AG08395 (cell line): ENCODE data around the gene ATP5F1A.

ENCODE experiments used
- DNase-seq: peaks from one replicate; pipeline ENCODE4 v3.0.0; 2012; ENCODE audit warnings: mixed read lengths, low spot score

Gene ATP5F1A

GRCh38 chr18:46073474-46074331 lies 24.4 kb downstream of the ATP5F1A start:
- peak; percentile 66 for DNase-seq

- no peak for DNase-seq
Measured at GRCh38 chr18:46072959-46073358, 25.1 kb downstream of the ATP5F1A start.

- DNase-seq: no peak
Measured at GRCh38 chr18:46072376-46072867, 25.7 kb downstream of the ATP5F1A start.

- DNase-seq: peak; percentile 68
Measured at GRCh38 chr18:46071653-46072375, 26.3 kb downstream of the ATP5F1A start, which contains the start of gene PSTPIP2. PSTPIP2 (minus strand) TSS chr18:46072260; CDS start chr18:46072188, 72 bp downstream.

DNA sequence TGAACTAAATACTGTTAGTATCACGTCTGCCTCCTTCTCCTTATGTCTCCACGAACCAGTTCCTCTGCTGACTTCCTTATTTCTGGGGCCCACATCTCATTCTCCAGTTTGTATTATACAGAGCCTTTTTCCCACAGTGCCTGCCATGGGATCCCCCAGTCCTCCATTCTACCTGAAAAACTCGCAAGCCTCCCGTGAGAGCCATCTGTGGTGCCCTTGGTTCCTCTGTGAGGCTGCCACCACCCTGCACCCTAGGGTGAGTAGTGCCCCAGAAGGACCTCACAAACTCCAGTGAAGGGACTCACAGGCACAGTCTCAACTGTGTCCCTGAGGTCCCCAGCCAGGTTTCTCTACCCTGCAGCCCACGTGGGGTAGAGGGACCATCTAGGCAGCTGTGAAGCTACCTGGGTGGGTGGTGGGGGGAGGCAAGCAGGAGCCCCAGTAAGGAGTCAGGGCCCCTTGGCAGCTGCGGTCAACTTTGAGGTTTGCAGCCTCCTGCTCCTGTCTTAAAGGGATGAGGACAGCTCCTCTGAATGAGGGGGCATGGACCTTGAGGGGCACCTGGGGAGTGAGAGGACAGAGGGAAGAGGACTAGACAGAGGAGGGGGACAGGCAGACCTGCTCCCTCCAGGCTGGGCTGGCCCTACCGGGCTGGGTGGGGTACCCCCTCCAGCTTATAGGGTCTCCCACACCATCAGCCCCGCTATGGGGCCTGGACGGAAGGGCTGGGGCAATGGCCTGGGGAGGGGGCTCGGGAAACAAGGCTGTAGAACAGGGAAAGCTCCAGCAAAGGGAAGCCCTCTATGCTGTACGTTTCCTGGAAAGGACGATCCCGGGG lies 27.1 kb downstream of the ATP5F1A start:
- DNase-seq: no peak

GRCh38 chr18:46070232-46070631 lies 27.9 kb downstream of the ATP5F1A start:
- no peak for DNase-seq

DNA sequence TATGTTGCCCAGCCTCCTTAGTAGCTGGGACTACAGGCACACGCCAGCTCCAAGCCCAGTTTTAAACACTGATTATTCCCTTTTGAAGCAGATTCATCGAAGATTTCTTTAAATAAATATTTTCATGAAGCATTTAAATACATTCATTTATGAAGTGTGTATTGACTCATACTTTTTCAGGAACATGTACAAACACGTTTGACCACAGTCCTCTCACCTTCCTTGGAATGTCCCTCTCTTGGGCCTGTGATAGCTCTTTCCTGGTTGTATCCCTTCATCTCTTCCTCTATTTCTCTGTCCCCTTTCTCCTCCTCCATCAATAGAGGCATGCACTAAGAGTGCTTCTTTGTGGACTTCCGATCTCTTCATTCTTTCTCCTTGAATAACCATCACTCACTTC lies 28.6 kb downstream of the ATP5F1A start:
- no peak for DNase-seq

DNA sequence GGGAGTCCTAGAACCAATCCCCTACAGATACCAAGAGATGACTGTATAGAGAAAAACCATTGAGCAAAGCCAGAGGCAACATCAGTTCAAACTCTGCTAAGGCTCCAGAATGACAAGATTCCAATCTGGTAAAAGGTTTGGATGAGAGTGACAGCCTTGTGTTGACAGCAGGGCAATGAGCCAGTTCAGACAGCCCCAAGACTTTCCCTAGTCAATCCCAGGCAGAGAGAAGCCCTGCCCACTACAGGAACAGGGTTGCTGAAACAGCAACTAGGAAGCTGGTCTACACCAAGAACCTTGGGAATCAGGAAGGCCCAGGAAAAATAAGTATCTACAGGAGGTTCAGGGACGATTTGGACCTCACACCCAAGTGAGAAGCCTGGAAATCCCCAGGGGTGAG lies 29.3 kb downstream of the ATP5F1A start:
- no peak for DNase-seq

- no peak for DNase-seq
Measured at GRCh38 chr18:46067438-46068007, 30.6 kb downstream of the ATP5F1A start.

- DNase-seq: no peak
Measured at GRCh38 chr18:46062781-46063180, 35.3 kb downstream of the ATP5F1A start.

GRCh38 chr18:46061796-46062195 lies 36.3 kb downstream of the ATP5F1A start:
- DNase-seq: no peak

DNA sequence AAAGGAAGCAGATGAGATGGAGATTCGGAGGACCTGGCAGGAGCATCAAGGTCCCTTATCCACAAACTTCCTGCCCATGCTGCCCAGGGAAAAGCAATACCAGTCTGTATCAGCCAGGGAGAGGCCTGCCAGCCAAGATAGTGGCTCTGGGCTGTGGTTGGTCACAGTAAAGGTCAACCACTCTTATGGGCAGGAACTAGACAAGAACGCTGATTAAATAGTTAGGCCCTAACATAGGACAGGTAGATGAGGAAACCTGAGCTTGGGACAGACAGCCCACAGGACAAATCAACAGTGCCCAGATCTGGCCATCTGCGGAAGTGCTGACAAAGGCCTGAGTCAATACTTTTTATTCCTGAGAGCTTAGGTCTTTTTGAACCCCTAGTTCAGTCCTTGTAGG lies 36.7 kb downstream of the ATP5F1A start:
- DNase-seq: no peak

DNA sequence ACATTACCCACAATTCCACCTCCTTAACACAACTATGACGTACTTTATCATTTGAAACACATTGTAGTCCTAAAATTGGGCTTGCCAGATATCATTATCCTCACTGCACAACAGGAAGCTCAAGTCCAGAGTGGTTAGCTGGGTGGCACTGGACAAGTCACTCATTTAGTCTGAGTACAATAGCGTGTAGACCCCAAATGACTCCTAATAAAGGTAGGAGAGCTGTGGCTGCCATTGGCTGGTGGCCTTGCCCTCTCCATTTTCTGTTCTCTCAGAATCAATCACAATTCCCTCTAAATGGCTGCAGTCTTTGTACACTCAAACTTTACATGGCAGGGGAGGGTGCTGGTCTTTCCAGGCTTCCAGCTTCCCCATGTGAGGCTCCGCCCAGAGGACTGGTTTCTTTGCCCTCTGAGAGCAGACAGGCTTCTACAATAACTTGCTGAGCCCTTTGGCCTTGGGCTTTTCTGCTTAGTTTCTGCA lies 37.7 kb downstream of the ATP5F1A start:
- no peak for DNase-seq

DNA sequence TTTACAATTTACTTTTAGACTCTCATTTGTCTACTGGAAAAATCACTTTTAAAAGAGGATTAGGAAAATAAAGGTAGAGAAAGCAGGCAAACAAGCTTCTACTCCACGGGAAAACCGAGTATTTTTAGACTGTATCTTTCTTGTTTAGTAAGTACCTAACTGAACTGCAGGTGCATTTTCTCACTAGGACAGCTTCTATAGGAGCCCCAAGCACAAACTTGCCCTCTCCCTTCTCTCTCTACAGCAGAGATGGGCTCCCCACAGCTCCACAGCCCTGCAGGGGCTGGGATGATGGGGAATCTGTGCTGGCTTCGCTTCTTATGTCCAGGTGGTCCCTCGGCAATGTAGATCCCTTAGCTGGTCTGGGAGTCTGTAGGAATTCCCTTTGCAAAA lies 42.3 kb downstream of the ATP5F1A start:
- no peak for DNase-seq

DNA sequence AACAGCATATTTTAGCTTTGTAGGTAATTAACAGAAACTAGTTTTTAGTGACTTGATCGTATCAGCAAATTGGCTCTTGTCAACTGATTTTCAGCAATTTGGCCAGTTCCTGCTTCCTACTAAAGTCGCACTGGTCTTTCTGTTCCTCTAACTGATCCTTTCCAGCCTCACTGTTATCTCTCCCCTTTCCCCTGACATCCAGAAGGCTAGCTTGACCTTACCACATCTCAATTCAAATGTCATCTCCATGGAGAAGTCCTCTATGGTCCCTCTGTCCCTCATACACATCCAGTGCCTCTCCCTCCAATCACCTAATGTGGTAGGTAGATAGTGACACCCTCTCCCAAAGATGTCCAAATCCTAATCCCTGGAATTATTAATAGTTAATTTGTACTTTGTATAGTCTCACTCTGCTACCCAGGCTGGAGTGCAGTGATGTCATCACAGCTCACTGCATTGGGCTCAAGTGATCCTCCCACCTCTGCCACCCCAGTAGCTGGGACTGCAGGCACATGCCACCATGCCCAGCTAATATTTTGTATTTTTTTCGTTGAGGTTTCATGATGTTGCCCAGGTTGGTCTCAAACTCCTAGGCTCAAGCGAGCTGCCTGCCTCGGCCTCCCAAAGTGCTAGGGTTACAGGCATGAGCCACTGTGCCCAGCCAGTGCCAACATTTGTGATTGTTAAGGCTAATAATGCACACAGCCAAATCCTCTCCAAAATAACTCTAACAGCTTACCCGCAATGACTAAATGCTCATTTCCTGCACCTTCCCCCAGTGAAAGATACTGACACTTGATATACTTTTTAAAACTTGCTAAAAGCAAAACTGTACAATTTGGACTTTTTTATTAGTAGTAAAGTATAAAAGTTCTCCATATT lies 42.9 kb downstream of the ATP5F1A start:
- no peak for DNase-seq

DNA sequence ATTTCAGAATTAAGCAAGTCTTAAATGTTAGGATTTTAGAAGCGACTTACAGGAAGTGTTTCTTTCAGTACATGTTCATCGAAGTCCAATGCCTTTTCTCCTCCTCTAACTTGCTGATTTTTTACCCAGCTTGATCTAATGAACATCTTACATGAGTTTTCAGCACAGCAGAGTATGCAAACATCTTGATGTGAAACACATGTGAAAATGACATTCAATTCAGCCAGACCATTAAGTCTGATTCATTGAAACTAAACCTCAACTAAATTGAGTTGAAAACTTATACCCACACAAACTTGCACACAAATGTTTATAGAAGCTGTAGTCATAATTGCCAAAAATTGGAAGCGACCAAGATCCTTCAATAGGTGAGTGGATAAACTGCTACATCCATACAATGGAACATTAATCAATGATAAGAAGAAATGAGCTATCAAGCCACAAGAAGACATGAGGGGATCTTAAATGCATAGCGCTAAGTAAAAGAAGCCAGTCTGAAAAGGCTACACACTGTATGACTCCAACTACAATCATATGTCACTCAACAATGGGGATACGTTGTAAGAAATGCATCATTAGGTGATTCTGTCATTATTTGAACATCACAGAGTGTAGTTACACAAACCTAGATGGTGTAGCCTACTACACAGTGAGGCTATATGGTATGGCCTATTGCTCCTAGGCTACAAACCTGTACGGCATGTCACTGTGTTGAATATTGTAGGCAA lies 44.6 kb downstream of the ATP5F1A start:
- DNase-seq: peak; percentile 44

DNA sequence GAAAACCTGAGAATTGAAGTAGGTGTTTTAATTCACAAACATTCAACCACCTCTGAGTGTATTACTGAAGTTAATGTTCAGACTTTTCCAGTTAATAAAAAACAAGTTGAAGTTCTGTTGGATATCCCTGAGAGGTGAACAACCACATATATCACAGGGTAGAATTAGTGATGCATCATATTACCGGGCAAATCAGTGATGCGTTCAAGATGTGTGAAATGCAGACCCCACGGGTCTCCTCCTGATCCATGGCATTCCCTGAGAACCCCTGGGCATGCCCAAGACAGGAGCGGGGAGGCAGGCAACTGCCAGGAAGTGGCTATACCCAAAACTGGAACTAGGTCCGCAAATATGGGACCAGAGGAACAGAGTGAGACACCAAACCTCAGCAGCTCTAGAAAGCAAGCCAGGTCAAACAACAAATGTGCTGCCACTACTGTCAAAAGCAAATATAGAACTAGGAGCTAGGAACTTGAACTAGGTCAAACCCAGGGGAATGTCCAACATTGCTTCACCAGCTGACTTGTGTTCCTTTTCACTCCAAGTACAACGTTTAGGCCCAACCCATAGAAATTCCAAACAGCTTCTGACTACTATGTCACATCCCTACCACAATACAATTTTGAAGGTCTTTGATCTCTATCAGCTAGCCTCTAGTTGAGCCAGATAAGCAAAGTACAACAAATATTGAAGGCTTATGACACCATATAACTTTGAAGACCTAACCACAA lies 46.2 kb downstream of the ATP5F1A start:
- DNase-seq: peak; percentile 48

- DNase-seq: no peak
Measured at GRCh38 chr18:46050268-46050667, 47.8 kb downstream of the ATP5F1A start.

GRCh38 chr18:46048641-46049040 lies 49.5 kb downstream of the ATP5F1A start:
- DNase-seq: no peak
